ENCODE results near the gene EML2.

- TF ChIP-seq CTCF (conservative IDR thresholded peaks at IDR 0.05; ENCODE audit: low read depth, low read length) (no peak), CHD1 (IDR thresholded peaks at IDR 0.05; ENCODE audit: low read depth, low read length) (no peak), RAD21 (IDR thresholded peaks at IDR 0.05; ENCODE audit: low read length) (no peak), POLR2A (IDR thresholded peaks at IDR 0.05; ENCODE audit: low read depth, low read length) (no peak), RCOR1 (IDR thresholded peaks at IDR 0.05; ENCODE audit: insufficient replicate concordance, low read length) (no peak), SMC3 (IDR thresholded peaks at IDR 0.05; ENCODE audit: low read depth, low read length) (no peak), USF2 (IDR thresholded peaks at IDR 0.05; ENCODE audit: low read depth, low read length) (no peak), ELK1 (IDR thresholded peaks at IDR 0.05; ENCODE audit: borderline replicate concordance, low read depth, low read length) (no peak), MXI1 (IDR thresholded peaks at IDR 0.05; ENCODE audit: borderline replicate concordance, low read depth, low read length) (no peak), RFX5 (IDR thresholded peaks at IDR 0.05; ENCODE audit: low read depth, low read length) (no peak), MAFK (IDR thresholded peaks at IDR 0.05; ENCODE audit: low read depth, low read length) (no peak), MAZ (IDR thresholded peaks at IDR 0.05; ENCODE audit: borderline replicate concordance, low read depth, low read length) (no peak), BHLHE40 (IDR thresholded peaks at IDR 0.05; ENCODE audit: low read depth, low read length) (no peak)
These were observed 7.1 kb upstream of the EML2 start for GRCh38 chr19:45646345-45646698.
